Erythroblast (primary cell): ENCODE results near the gene CCDC12.

Experiments used
- GATA1 ChIP-seq: IDR thresholded peaks from 2 replicates; pipeline ENCODE4 v1.6.1; 2011; ENCODE audit warnings: low read depth, mild to moderate bottlenecking, control low read depth, low read length, moderate library complexity
- POLR2A ChIP-seq: IDR thresholded peaks from 2 replicates; pipeline ENCODE4 v1.6.1; 2011; ENCODE audit warnings: mild to moderate bottlenecking, low read length

GRCh38 chr3:46908986-46909534 is 67.5 kb downstream of the CCDC12 start:
- TF ChIP-seq POLR2A (no peak), GATA1 (no peak)
